ENCODE data around the gene CST4. TPM values are rescaled to one million over a fixed set of nuclear protein-coding genes. Genes with fewer than 3 reads are reported as not detected.
"Not testable (repeated sequence)": the region's sequence is repeated elsewhere in the genome, so short reads cannot be mapped to it uniquely, and the experiment has no call there.

CST4 gene
- total and polyA plus RNA-seq, 2 experiments from 2014 or later = not detected

DNA sequence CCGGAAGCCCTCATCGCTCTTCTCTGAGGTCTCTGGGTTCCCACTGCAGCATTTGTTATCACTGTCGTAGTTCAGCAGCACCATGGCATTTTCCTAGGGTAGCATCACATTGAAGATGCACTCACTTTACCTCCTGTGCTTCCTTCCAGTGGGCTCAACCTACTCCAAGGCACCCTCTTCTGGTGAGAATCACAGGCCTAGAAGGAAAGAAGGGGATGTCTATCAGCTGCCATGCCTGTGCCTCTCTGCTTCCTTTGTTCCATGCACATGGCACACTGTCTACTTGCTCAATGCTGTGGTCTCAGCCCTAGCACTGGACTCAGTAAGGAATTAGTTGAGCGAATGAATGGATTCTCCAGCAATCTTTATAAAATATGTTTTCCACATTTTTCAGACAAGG is 22.6 kb downstream of the CST4 start:
- Mint-ChIP-seq H3K4me1 (no peaks in the 10 kb centered on the region), H3K27me3 (ENCODE audit: insufficient read depth, low read depth, poor library complexity) (peaks cover 9% of the 10 kb centered on the region), H3K9me3 (no peaks in the 10 kb centered on the region), H3K4me3 (no peak overlapping the region), H3K27ac (no peak overlapping the region), H3K36me3 (ENCODE audit: low read depth) (no peaks in the 10 kb centered on the region)
- Histone ChIP-seq H2AFZ (no peak overlapping the region), H3K27ac (ENCODE audit: low read depth) (no peak overlapping the region), H3F3A (replicated peaks; ENCODE audit: low read depth) (no peaks in the 10 kb centered on the region), H3K79me2 (replicated peaks; ENCODE audit: insufficient read depth) (no peaks in the 10 kb centered on the region), H3K36me3 (ENCODE audit: insufficient read depth) (no peaks in the 10 kb centered on the region), H3K9me2 (ENCODE audit: insufficient read depth) (0 out of 2 replicates have a peak, but pooled peaks cover 3% of the 10 kb centered on the region), H3K4me2 (no peak overlapping the region), H3K27me3 (ENCODE audit: insufficient read depth) (no peaks in the 10 kb centered on the region), H4K20me1 (replicated peaks; ENCODE audit: insufficient read depth) (no peaks in the 10 kb centered on the region), H3K4me3 (no peak overlapping the region), H3K4me1 (ENCODE audit: insufficient read depth) (no peaks in the 10 kb centered on the region)
- no peak for TF ChIP-seq EZH2 (IDR thresholded peaks at IDR 0.05; ENCODE audit: low read depth, unreplicated experiment)
- TF ChIP-seq, protein P1, sequence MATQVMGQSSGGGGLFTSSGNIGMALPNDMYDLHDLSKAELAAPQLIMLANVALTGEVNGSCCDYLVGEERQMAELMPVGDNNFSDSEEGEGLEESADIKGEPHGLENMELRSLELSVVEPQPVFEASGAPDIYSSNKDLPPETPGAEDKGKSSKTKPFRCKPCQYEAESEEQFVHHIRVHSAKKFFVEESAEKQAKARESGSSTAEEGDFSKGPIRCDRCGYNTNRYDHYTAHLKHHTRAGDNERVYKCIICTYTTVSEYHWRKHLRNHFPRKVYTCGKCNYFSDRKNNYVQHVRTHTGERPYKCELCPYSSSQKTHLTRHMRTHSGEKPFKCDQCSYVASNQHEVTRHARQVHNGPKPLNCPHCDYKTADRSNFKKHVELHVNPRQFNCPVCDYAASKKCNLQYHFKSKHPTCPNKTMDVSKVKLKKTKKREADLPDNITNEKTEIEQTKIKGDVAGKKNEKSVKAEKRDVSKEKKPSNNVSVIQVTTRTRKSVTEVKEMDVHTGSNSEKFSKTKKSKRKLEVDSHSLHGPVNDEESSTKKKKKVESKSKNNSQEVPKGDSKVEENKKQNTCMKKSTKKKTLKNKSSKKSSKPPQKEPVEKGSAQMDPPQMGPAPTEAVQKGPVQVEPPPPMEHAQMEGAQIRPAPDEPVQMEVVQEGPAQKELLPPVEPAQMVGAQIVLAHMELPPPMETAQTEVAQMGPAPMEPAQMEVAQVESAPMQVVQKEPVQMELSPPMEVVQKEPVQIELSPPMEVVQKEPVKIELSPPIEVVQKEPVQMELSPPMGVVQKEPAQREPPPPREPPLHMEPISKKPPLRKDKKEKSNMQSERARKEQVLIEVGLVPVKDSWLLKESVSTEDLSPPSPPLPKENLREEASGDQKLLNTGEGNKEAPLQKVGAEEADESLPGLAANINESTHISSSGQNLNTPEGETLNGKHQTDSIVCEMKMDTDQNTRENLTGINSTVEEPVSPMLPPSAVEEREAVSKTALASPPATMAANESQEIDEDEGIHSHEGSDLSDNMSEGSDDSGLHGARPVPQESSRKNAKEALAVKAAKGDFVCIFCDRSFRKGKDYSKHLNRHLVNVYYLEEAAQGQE (IDR thresholded peaks at IDR 0.05; ENCODE audit: unreplicated experiment) = no peak
- TF ChIP-seq, protein P2, sequence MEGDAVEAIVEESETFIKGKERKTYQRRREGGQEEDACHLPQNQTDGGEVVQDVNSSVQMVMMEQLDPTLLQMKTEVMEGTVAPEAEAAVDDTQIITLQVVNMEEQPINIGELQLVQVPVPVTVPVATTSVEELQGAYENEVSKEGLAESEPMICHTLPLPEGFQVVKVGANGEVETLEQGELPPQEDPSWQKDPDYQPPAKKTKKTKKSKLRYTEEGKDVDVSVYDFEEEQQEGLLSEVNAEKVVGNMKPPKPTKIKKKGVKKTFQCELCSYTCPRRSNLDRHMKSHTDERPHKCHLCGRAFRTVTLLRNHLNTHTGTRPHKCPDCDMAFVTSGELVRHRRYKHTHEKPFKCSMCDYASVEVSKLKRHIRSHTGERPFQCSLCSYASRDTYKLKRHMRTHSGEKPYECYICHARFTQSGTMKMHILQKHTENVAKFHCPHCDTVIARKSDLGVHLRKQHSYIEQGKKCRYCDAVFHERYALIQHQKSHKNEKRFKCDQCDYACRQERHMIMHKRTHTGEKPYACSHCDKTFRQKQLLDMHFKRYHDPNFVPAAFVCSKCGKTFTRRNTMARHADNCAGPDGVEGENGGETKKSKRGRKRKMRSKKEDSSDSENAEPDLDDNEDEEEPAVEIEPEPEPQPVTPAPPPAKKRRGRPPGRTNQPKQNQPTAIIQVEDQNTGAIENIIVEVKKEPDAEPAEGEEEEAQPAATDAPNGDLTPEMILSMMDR (conservative IDR thresholded peaks at IDR 0.05; ENCODE audit: low read depth in 2 of 2) = peak in 1 of 2 experiments; percentile 66; a peak in 3 of 4 replicates
- peak; percentile 23 for DNase-seq (ENCODE audit: low spot score)
- ATAC-seq = peak; percentile 60

DNA sequence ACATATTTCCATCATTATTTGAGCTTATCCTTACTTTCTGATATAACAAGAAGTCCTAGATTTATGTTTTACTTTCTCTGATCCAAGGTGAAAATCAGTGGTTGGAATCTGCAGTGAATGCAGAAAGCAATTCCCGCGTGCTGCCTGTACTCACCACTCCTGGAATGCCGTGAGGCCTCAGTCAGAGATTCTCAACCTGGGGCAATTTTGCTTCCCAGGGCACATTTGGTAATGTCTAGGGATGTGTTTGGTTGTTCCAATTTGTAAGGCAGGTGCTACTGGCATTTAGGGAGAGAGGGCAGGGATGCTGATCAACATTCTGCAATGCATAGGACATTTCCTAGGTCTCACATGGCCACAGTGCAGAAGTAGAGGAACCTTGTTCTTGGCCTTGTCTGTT is 23.9 kb downstream of the CST4 start:
- H3K36me3 Mint-ChIP-seq (ENCODE audit: low read depth) = no peaks in the 10 kb centered on the region
- H3K4me1 Mint-ChIP-seq = no peaks in the 10 kb centered on the region
- H3K79me2 ChIP-seq (replicated peaks; ENCODE audit: insufficient read depth) = no peaks in the 10 kb centered on the region
- TF ChIP-seq, protein P1 (IDR thresholded peaks at IDR 0.05; ENCODE audit: unreplicated experiment) = no peak
- TF ChIP-seq ZNF114 (CRISPR knock-in tag; IDR thresholded peaks at IDR 0.05) (no peak), JUNB (IDR thresholded peaks at IDR 0.05; ENCODE audit: unreplicated experiment) (no peak)
- H3K27me3 Mint-ChIP-seq (ENCODE audit: insufficient read depth, low read depth, poor library complexity) = peaks cover 9% of the 10 kb centered on the region
- DNase-seq (ENCODE audit: low spot score) = no peak
- H3K9me2 ChIP-seq (ENCODE audit: insufficient read depth) = 0 out of 2 replicates have a peak, but pooled peaks cover 3% of the 10 kb centered on the region
- H3K27me3 ChIP-seq (ENCODE audit: insufficient read depth) = no peaks in the 10 kb centered on the region
- H3K4me1 ChIP-seq (ENCODE audit: insufficient read depth) = no peaks in the 10 kb centered on the region
- no peaks in the 10 kb centered on the region for H4K20me1 ChIP-seq (replicated peaks; ENCODE audit: insufficient read depth)
- H3K27ac ChIP-seq (ENCODE audit: low read depth) = no peak overlapping the region
- H3K9me3 Mint-ChIP-seq = no peaks in the 10 kb centered on the region
- no peak overlapping the region for H3K27ac Mint-ChIP-seq
- H3K4me2 ChIP-seq = no peak overlapping the region
- no peak overlapping the region for H3K4me3 ChIP-seq
- ATAC-seq = no peak
- H3K36me3 ChIP-seq (ENCODE audit: insufficient read depth) = no peaks in the 10 kb centered on the region
- no peak overlapping the region for H3K4me3 Mint-ChIP-seq
- no peak overlapping the region for H2AFZ ChIP-seq
- H3F3A ChIP-seq (replicated peaks; ENCODE audit: low read depth) = no peaks in the 10 kb centered on the region

DNA sequence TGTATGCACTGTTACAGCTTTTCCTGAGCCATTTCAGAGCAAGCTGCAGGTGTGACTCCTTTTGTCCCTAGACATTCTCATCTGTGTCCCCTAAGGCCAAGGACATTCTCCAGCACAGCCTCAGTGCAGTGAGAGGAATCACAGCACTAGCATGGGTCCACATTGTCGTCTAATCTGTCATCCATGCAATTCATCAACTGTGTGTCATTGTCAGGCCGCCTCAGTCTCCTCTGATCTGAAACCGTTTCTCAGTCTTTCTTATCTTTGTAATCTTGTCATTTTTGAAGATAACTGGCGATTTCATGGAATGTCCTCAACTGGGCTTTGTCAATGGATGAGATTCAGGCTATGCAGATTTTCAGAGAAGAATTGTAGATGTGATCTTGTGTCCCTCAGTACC is 24.8 kb downstream of the CST4 start:
- not testable (repeated sequence) for H3K79me2 ChIP-seq (replicated peaks; ENCODE audit: insufficient read depth); H3K27me3 Mint-ChIP-seq (ENCODE audit: insufficient read depth, low read depth, poor library complexity); H3K9me3 Mint-ChIP-seq; H3K27me3 ChIP-seq (ENCODE audit: insufficient read depth); DNase-seq (ENCODE audit: low spot score); H3K4me3 Mint-ChIP-seq; H3K9me2 ChIP-seq (ENCODE audit: insufficient read depth); H3K4me2 ChIP-seq; H3F3A ChIP-seq (replicated peaks; ENCODE audit: low read depth); ATAC-seq; H2AFZ ChIP-seq; H3K27ac ChIP-seq (ENCODE audit: low read depth); H3K4me1 ChIP-seq (ENCODE audit: insufficient read depth); H3K4me1 Mint-ChIP-seq; H3K4me3 ChIP-seq; H3K27ac Mint-ChIP-seq; H4K20me1 ChIP-seq (replicated peaks; ENCODE audit: insufficient read depth); H3K36me3 ChIP-seq (ENCODE audit: insufficient read depth); H3K36me3 Mint-ChIP-seq (ENCODE audit: low read depth)

All from GM23338 (cell line).